Measurements from ENCODE around the gene RNF207. TPM values are rescaled to one million over a fixed set of nuclear protein-coding genes. Genes with fewer than 3 reads are reported as not detected.

RNF207 gene
- total RNA-seq, 1 experiment from 2014 or later = 1.3 TPM

GRCh38 chr1:6248161-6248776, 42.4 kb downstream of the RNF207 start:
- DNase-seq (ENCODE audit: low read depth) = no peak

GRCh38 chr1:6248932-6249738, 43.2 kb downstream of the RNF207 start:
- DNase-seq (ENCODE audit: low read depth) = no peak

- no peak for DNase-seq (ENCODE audit: low read depth)
These were observed 44.1 kb downstream of the RNF207 start for GRCh38 chr1:6249739-6250689.

GRCh38 chr1:6251233-6251632, 45.3 kb downstream of the RNF207 start:
- no peak for DNase-seq (ENCODE audit: low read depth)

- no peak for DNase-seq (ENCODE audit: low read depth)
These were observed 45.9 kb downstream of the RNF207 start for GRCh38 chr1:6251681-6252373.

- DNase-seq (ENCODE audit: low read depth) = no peak
These were observed 46.4 kb downstream of the RNF207 start for GRCh38 chr1:6252374-6252710.

- no peak for DNase-seq (ENCODE audit: low read depth)
These were observed 47.5 kb downstream of the RNF207 start for GRCh38 chr1:6253380-6253779.

- no peak for DNase-seq (ENCODE audit: low read depth)
These were observed 48.8 kb downstream of the RNF207 start for GRCh38 chr1:6254691-6255090.

- DNase-seq (ENCODE audit: low read depth) = no peak
These were observed 50.7 kb downstream of the RNF207 start for GRCh38 chr1:6256645-6257044.

GRCh38 chr1:6257541-6258069, 51.7 kb downstream of the RNF207 start:
- DNase-seq (ENCODE audit: low read depth) = peak; percentile 16

- DNase-seq (ENCODE audit: low read depth) = no peak
These were observed 52.8 kb downstream of the RNF207 start for GRCh38 chr1:6258675-6259074.

- peak; percentile 81 for DNase-seq (ENCODE audit: low read depth)
These were observed 53.8 kb downstream of the RNF207 start for GRCh38 chr1:6259491-6260362.

GRCh38 chr1:6260433-6260934, 54.6 kb downstream of the RNF207 start:
- peak; percentile 42 for DNase-seq (ENCODE audit: low read depth)

GRCh38 chr1:6260961-6261614, 55.2 kb downstream of the RNF207 start, which contains the start of gene GPR153:
Gene GPR153, minus strand, starts transcription at chr1:6261098. Its CDS starts 6,193 bp downstream, at chr1:6254905.
- DNase-seq (ENCODE audit: low read depth) = peak; percentile 47

GRCh38 chr1:6261615-6261995, 55.7 kb downstream of the RNF207 start:
- peak; percentile 71 for DNase-seq (ENCODE audit: low read depth)

GRCh38 chr1:6262555-6263420, 56.9 kb downstream of the RNF207 start:
- no peak for DNase-seq (ENCODE audit: low read depth)

- no peak for DNase-seq (ENCODE audit: low read depth)
These were observed 57.8 kb downstream of the RNF207 start for GRCh38 chr1:6263716-6264115.

- DNase-seq (ENCODE audit: low read depth) = no peak
These were observed 59.2 kb downstream of the RNF207 start for GRCh38 chr1:6265151-6265550.

All from LHCN-M2 (cell line).